Panc1 (cell line): Measurements from ENCODE around the gene PPP6C. TPM values are rescaled to one million over a fixed set of nuclear protein-coding genes. Genes with fewer than 3 reads are reported as not detected.

Experiments used
- ATAC-seq: fragments of 200-7000 bp; cut with Tn5 transposase; 2 replicates; pipeline ENCODE4 v1.9.1; 2020; ENCODE audit warnings: mild to moderate bottlenecking, moderate library complexity
- BruUV-seq: library from RNA; stranded (reverse); fragments of 400-500 nt; replicated peaks from 2 replicates; lab custom pipeline; 2021; lab: Mats Ljungman, UMichigan
- CTCF ChIA-PET: fragments of 300-600 bp; sonication (Branson Sonifier 250); formaldehyde crosslinking; loops from one replicate; lab custom pipeline; 2022; ENCODE audit warnings: antibody characterized with exemption; lab: Charles Lee
- POLR2A ChIA-PET: fragments of 300-600 bp; sonication (Branson Sonifier 250); formaldehyde crosslinking; loops from one replicate; lab custom pipeline; 2022; ENCODE audit warnings: antibody characterized with exemption; lab: Charles Lee
- DNase-seq: peaks from one replicate; pipeline ENCODE4 v3.0.0-alpha.2; 2010; ENCODE audit warnings: low read depth, low spot score
- H3K27ac ChIP-seq: 2 replicates; pipeline ENCODE4 v1.5.1; 2011; ENCODE audit warnings: mild to moderate bottlenecking, low read length, inconsistent platforms
- H3K27me3 ChIP-seq: fragments of 200-500 bp; sonication (Bioruptor generic); 2 replicates; pipeline ENCODE4 v1.6.0; 2014; ENCODE audit warnings: low read length, inconsistent platforms; ENCODE audit not compliant: control insufficient read depth, insufficient read depth
- H3K36me3 ChIP-seq: fragments of 200-500 bp; sonication (Bioruptor generic); 2 replicates; pipeline ENCODE4 v1.5.1; 2014; ENCODE audit warnings: inconsistent platforms, mild to moderate bottlenecking, low read length, moderate library complexity; ENCODE audit not compliant: control insufficient read depth, insufficient read depth
- H3K4me1 ChIP-seq: 2 replicates; pipeline ENCODE4 v1.5.1; 2011; ENCODE audit warnings: inconsistent platforms, mild to moderate bottlenecking, low read length, moderate library complexity; ENCODE audit not compliant: control insufficient read depth, insufficient read depth
- H3K4me3 ChIP-seq, 2 experiments: 2 replicates each; pipeline ENCODE4 v1.5.1; 2011 to 2012; ENCODE audit warnings: low read depth in 2 of 2, low read length in 2 of 2, mild to moderate bottlenecking in 2 of 2, inconsistent platforms in 1 of 2, moderate library complexity in 1 of 2
- H3K9me3 ChIP-seq: fragments of 200-500 bp; sonication (Bioruptor generic); 2 replicates; pipeline ENCODE4 v1.5.1; 2014; ENCODE audit warnings: low read depth, mild to moderate bottlenecking, inconsistent platforms, low read length, moderate library complexity; ENCODE audit not compliant: control insufficient read depth, insufficient read depth
- POLR2AphosphoS5 ChIP-seq: IDR thresholded peaks from 2 replicates; pipeline ENCODE4 v1.6.1; 2012; ENCODE audit warnings: mild to moderate bottlenecking, low read depth, low read length, moderate library complexity
- SIN3A ChIP-seq: IDR thresholded peaks from 2 replicates; pipeline ENCODE4 v1.6.1; 2012; ENCODE audit warnings: low read depth, mild to moderate bottlenecking, low read length, moderate library complexity, borderline replicate concordance; ENCODE audit not compliant: insufficient read depth
- TCF7L2 ChIP-seq: IDR thresholded peaks from 2 replicates; pipeline ENCODE4 v1.6.1; 2011; ENCODE audit warnings: mild to moderate bottlenecking, low read depth, low read length, inconsistent platforms
- in situ Hi-C: cut with HindIII; loops from 2 replicates; pipeline ENCODE4 v1.10.0; 2016; ENCODE audit warnings: low sequenced_read_pairs, low pct_unique_long_range_greater_than_20kb
- intact Hi-C: fragments of 100-400 bp; cut with micrococcal nuclease; formaldehyde crosslinking; loops from one replicate; pipeline ENCODE4 v1.10.0; 2022; ENCODE audit not compliant: unreplicated experiment
- total RNA-seq: library from RNA; stranded (reverse); gene quantifications from one replicate; pipeline ENCODE4 v1.2.1, GENCODE V29; 2021; ENCODE audit not compliant: unreplicated experiment
- TF ChIP-seq, protein P1 (sequence below), 2 experiments: IDR thresholded peaks; 2 replicates each; pipeline ENCODE4 v1.6.1; 2011 to 2012; ENCODE audit warnings: low read depth in 2 of 2, control low read depth in 1 of 2, low read length in 1 of 2, mild to moderate bottlenecking in 1 of 2, moderate library complexity in 1 of 2; ENCODE audit not compliant: insufficient read depth in 1 of 2
- TF ChIP-seq, protein P2 (sequence below): fragments of 450-650 bp; IDR thresholded peaks from 2 replicates; pipeline ENCODE4 v1.5.1; 2017; ENCODE audit warnings: mild to moderate bottlenecking

The PPP6C gene
- total RNA-seq, 1 experiment from 2014 or later: 27.3 TPM

DNA sequence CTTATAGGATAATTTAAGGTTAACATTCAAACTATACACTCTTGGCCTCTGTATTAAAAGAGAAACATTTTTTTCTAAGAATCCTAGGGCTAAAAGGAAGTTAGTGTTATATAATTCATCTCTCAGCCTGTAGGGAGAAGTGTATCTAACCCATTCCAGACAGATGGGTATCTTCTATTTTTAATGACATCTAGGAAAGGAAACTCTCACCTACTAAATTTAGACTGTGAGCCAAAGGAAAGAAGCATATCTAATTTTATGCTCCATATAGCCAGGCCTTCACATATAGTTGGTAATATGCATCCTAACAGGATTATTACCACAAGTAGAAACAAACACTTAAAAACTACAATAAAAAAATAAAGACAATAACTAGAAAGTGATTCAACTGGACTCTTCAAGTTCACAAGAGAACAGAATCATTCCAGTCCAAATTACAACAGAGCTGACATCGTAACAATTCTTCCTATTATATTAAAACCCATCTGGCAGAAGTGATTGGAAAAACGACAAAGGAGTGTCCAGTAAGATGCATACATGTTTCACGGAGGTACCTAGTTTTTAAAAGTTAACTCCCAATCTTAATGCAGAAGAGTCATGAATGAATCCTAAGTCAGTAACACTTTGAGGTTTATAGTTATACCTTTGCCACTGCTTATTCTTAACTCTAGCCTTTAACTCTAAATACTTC lies 85.7 kb downstream of the PPP6C start:
- no peak for TF ChIP-seq POLR2AphosphoS5
- TF ChIP-seq, protein P1, sequence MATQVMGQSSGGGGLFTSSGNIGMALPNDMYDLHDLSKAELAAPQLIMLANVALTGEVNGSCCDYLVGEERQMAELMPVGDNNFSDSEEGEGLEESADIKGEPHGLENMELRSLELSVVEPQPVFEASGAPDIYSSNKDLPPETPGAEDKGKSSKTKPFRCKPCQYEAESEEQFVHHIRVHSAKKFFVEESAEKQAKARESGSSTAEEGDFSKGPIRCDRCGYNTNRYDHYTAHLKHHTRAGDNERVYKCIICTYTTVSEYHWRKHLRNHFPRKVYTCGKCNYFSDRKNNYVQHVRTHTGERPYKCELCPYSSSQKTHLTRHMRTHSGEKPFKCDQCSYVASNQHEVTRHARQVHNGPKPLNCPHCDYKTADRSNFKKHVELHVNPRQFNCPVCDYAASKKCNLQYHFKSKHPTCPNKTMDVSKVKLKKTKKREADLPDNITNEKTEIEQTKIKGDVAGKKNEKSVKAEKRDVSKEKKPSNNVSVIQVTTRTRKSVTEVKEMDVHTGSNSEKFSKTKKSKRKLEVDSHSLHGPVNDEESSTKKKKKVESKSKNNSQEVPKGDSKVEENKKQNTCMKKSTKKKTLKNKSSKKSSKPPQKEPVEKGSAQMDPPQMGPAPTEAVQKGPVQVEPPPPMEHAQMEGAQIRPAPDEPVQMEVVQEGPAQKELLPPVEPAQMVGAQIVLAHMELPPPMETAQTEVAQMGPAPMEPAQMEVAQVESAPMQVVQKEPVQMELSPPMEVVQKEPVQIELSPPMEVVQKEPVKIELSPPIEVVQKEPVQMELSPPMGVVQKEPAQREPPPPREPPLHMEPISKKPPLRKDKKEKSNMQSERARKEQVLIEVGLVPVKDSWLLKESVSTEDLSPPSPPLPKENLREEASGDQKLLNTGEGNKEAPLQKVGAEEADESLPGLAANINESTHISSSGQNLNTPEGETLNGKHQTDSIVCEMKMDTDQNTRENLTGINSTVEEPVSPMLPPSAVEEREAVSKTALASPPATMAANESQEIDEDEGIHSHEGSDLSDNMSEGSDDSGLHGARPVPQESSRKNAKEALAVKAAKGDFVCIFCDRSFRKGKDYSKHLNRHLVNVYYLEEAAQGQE (IDR thresholded peaks at IDR 0.05; ENCODE audit: insufficient read depth in 1 of 2, low read depth in 2 of 2, low read length in 1 of 2): no peak
- no peak for TF ChIP-seq TCF7L2
- TF ChIP-seq, protein P2, sequence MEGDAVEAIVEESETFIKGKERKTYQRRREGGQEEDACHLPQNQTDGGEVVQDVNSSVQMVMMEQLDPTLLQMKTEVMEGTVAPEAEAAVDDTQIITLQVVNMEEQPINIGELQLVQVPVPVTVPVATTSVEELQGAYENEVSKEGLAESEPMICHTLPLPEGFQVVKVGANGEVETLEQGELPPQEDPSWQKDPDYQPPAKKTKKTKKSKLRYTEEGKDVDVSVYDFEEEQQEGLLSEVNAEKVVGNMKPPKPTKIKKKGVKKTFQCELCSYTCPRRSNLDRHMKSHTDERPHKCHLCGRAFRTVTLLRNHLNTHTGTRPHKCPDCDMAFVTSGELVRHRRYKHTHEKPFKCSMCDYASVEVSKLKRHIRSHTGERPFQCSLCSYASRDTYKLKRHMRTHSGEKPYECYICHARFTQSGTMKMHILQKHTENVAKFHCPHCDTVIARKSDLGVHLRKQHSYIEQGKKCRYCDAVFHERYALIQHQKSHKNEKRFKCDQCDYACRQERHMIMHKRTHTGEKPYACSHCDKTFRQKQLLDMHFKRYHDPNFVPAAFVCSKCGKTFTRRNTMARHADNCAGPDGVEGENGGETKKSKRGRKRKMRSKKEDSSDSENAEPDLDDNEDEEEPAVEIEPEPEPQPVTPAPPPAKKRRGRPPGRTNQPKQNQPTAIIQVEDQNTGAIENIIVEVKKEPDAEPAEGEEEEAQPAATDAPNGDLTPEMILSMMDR: no peak
- no peak for TF ChIP-seq SIN3A
- Histone ChIP-seq H3K27me3 (no peaks in the 10 kb centered on the region), H3K27ac (no peak overlapping the region), H3K36me3 (no peaks in the 10 kb centered on the region), H3K4me1 (no peaks in the 10 kb centered on the region), H3K9me3 (no peaks in the 10 kb centered on the region), H3K4me3 (no peak overlapping the region)
- DNase-seq (no peak), ATAC-seq (no peak)
- BruUV-seq: no TSS peak
- intact Hi-C loops: no loop called here
- ChIA-PET POLR2A (no interaction called here), CTCF (no interaction called here)
- in situ Hi-C loops: no loop called here

DNA sequence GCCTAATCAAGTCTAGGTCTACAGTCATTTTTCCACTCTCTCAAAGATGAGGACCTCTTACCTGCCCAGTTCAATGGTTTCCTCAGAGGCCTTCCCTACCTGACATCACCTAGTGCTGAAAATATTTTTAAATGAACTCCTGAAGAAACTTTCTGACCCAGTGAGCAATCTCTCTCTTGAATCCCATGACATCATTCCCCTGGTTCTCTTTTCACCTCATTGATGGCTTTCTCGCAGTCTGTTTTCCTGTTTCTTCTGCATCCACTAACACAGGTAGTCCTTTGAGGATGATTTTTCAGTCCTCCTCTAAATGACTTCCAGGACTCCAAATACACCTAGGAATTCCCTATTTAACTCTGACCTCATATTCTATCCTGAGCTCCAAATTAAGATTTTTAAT lies 86.6 kb downstream of the PPP6C start:
- Histone ChIP-seq H3K36me3 (no peaks in the 10 kb centered on the region), H3K4me3 (no peak overlapping the region), H3K4me1 (no peaks in the 10 kb centered on the region), H3K9me3 (no peaks in the 10 kb centered on the region), H3K27me3 (no peaks in the 10 kb centered on the region), H3K27ac (no peak overlapping the region)
- in situ Hi-C loops (no loop called here), intact Hi-C loops (no loop called here)
- DNase-seq (no peak), ATAC-seq (no peak)
- ChIA-PET POLR2A (no interaction called here), CTCF (no interaction called here)
- no peak for TF ChIP-seq TCF7L2
- TF ChIP-seq, protein P2: no peak
- no peak for TF ChIP-seq POLR2AphosphoS5
- TF ChIP-seq, protein P1 (IDR thresholded peaks at IDR 0.05; ENCODE audit: insufficient read depth in 1 of 2, low read depth in 2 of 2, low read length in 1 of 2): no peak
- TF ChIP-seq SIN3A: no peak
- TSS peak; percentile 54 for BruUV-seq
